ENCODE results near the gene AFAP1. TPM values are rescaled to one million over a fixed set of nuclear protein-coding genes. Genes with fewer than 3 reads are reported as not detected.

Gene AFAP1
- total and polyA plus RNA-seq, 2 of the 8 experiments (the other 6 are each of a cell fraction or from before 2014, with no cell fraction given): 3.6 to 18.2 TPM

DNA sequence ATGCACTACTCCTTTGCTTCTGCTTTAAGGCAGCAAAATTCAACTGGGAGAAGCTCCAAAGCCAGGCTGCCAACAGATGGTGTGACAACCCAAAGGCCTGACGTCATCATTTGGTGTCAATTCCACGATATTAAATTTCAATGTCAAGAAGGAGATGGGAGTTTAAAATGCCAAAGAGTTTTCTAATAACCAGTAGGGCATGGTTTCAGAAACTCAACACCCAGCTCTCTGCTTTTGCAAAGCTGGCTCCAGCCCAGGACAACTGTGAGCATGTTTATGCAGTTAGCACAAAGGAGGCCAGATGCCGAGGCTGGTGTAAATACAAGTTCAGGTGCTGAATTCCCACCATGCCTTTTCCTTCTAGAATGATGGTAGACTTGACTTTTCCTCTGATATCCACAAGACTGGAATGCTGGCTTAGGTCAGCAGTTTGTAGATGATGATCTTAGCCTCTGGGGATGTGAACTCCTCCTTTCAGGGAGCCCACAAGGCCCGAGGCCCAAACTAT, 67.3 kb downstream of the AFAP1 start (continued):
- TF ChIP-seq, protein P1, sequence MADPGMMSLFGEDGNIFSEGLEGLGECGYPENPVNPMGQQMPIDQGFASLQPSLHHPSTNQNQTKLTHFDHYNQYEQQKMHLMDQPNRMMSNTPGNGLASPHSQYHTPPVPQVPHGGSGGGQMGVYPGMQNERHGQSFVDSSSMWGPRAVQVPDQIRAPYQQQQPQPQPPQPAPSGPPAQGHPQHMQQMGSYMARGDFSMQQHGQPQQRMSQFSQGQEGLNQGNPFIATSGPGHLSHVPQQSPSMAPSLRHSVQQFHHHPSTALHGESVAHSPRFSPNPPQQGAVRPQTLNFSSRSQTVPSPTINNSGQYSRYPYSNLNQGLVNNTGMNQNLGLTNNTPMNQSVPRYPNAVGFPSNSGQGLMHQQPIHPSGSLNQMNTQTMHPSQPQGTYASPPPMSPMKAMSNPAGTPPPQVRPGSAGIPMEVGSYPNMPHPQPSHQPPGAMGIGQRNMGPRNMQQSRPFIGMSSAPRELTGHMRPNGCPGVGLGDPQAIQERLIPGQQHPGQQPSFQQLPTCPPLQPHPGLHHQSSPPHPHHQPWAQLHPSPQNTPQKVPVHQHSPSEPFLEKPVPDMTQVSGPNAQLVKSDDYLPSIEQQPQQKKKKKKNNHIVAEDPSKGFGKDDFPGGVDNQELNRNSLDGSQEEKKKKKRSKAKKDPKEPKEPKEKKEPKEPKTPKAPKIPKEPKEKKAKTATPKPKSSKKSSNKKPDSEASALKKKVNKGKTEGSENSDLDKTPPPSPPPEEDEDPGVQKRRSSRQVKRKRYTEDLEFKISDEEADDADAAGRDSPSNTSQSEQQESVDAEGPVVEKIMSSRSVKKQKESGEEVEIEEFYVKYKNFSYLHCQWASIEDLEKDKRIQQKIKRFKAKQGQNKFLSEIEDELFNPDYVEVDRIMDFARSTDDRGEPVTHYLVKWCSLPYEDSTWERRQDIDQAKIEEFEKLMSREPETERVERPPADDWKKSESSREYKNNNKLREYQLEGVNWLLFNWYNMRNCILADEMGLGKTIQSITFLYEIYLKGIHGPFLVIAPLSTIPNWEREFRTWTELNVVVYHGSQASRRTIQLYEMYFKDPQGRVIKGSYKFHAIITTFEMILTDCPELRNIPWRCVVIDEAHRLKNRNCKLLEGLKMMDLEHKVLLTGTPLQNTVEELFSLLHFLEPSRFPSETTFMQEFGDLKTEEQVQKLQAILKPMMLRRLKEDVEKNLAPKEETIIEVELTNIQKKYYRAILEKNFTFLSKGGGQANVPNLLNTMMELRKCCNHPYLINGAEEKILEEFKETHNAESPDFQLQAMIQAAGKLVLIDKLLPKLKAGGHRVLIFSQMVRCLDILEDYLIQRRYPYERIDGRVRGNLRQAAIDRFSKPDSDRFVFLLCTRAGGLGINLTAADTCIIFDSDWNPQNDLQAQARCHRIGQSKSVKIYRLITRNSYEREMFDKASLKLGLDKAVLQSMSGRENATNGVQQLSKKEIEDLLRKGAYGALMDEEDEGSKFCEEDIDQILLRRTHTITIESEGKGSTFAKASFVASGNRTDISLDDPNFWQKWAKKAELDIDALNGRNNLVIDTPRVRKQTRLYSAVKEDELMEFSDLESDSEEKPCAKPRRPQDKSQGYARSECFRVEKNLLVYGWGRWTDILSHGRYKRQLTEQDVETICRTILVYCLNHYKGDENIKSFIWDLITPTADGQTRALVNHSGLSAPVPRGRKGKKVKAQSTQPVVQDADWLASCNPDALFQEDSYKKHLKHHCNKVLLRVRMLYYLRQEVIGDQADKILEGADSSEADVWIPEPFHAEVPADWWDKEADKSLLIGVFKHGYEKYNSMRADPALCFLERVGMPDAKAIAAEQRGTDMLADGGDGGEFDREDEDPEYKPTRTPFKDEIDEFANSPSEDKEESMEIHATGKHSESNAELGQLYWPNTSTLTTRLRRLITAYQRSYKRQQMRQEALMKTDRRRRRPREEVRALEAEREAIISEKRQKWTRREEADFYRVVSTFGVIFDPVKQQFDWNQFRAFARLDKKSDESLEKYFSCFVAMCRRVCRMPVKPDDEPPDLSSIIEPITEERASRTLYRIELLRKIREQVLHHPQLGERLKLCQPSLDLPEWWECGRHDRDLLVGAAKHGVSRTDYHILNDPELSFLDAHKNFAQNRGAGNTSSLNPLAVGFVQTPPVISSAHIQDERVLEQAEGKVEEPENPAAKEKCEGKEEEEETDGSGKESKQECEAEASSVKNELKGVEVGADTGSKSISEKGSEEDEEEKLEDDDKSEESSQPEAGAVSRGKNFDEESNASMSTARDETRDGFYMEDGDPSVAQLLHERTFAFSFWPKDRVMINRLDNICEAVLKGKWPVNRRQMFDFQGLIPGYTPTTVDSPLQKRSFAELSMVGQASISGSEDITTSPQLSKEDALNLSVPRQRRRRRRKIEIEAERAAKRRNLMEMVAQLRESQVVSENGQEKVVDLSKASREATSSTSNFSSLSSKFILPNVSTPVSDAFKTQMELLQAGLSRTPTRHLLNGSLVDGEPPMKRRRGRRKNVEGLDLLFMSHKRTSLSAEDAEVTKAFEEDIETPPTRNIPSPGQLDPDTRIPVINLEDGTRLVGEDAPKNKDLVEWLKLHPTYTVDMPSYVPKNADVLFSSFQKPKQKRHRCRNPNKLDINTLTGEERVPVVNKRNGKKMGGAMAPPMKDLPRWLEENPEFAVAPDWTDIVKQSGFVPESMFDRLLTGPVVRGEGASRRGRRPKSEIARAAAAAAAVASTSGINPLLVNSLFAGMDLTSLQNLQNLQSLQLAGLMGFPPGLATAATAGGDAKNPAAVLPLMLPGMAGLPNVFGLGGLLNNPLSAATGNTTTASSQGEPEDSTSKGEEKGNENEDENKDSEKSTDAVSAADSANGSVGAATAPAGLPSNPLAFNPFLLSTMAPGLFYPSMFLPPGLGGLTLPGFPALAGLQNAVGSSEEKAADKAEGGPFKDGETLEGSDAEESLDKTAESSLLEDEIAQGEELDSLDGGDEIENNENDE (IDR thresholded peaks at IDR 0.05; ENCODE audit: insufficient replicate concordance, low read length): no peak
- TF ChIP-seq POU5F1 (IDR thresholded peaks at IDR 0.05; ENCODE audit: low read depth, low read length) (no peak), TBP (IDR thresholded peaks at IDR 0.05; ENCODE audit: low read depth, low read length) (no peak), RXRA (IDR thresholded peaks at IDR 0.05; ENCODE audit: insufficient read depth, low read depth, low read length) (no peak), EGR1 (IDR thresholded peaks at IDR 0.05; ENCODE audit: borderline replicate concordance, low read depth, low read length) (no peak), ASH2L (IDR thresholded peaks at IDR 0.05; ENCODE audit: low read length) (no peak), POLR2A (IDR thresholded peaks at IDR 0.05; ENCODE audit: control extremely low read depth in 1 of 2, low read depth in 2 of 2, low read length in 2 of 2) (no peak)

Measured in H1 (cell line).